HL-60/S4 treated with retinoic acid at 250 ng/mL for 4 days and 3 days (cell line): ENCODE measurements around the gene NOVA1.

Experiments
- in situ Hi-C: fragments of 300-500 bp; cut with MboI; formaldehyde crosslinking; loops from 2 replicates; pipeline ENCODE4 v1.7.0; 2022; ENCODE audit warnings: low sequenced_read_pairs

Gene NOVA1

GRCh38 chr14:26454105-26454504 lies 143.7 kb downstream of the NOVA1 start:
- in situ Hi-C loops, result no loop called here

- in situ Hi-C loops, result no loop called here
Observed at GRCh38 chr14:26448181-26448855, 149.5 kb downstream of the NOVA1 start.

GRCh38 chr14:26444822-26445221 lies 153.0 kb downstream of the NOVA1 start:
- in situ Hi-C loops, result no loop called here

DNA sequence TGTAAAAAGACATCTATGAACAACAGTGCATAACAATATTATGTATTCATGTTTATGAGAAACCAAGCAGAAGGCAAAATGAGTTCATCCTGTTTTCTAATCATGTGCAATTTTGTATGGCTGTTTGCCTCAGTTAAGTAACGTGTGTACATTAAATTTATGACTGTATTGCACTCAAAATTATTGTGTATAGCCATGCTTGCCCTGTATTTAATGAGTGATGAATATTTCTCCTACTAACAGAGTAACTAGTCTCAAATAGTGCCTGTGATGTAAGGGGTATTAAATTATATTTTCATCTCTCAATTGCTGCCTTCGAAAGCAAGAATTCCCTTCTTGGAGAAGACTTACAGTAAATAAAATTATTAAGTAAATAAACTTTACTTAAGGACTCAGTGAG lies 154.2 kb downstream of the NOVA1 start:
- in situ Hi-C loops, result no loop called here

DNA sequence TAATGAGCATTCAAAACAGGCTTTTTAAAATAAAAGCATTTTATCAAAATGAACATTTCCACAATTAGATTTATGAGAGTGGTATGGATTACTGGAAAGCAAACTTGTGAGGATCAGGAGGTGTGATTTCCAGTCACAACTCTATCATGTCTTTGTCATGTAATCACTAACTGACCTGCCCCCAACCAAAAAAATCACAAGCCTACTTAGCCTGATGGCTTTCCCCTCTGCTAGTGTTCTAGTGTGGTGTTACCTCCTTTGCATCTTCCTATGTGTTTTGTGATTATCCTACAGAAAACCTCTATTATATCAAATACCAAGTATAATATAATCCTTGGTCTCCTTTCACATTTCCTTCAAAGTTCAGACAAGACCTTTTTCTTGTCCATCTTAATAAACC lies 168.6 kb downstream of the NOVA1 start:
- in situ Hi-C loops, result no loop called here

- in situ Hi-C loops, result no loop called here
Observed at GRCh38 chr14:26427097-26427496, 170.7 kb downstream of the NOVA1 start.

GRCh38 chr14:26424537-26424936 lies 173.3 kb downstream of the NOVA1 start:
- in situ Hi-C loops, result no loop called here

DNA sequence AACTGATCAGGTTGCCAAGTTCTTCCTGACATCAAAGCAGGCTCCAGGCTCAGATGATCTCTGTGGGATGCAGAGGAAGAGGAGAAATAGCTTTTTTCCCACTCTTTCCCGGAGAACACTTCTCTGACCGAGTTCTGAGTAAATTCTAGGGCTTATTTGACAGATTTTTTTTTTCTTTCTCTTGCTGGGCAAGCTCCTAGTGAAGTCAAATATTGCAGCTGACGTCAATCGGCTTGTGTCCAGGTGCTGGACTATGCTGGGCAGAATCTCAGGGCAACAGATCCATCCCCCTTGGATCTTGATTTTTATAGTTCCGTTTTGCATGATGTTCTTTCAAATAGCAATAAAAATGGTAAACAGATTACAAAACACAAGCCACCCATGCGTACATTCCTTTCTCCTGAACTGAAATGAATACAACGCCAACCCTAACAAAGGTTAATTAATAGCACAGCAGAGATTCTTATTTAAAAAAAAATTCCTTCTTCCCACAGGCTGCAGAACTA lies 182.2 kb downstream of the NOVA1 start:
- in situ Hi-C loops, result no loop called here

DNA sequence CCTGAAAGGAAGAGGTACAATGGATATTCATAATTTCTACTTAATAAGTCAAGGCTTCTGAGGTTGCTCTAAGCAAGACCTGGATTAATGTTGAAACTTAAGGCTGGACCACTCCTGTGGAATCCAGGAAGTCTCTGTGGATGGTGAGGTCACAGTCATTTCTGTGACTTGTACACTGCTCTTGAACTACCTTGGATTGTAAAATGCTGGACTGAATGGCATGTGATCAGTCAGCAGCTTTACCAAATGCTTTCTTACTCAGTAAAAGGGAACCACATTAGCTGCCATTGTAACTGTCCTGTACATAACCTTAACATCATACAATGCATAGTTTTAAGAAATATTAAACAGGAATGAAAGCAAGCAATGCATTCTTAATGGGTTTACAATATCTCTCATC lies 182.9 kb downstream of the NOVA1 start:
- in situ Hi-C loops, result no loop called here

GRCh38 chr14:26414103-26414502 lies 183.7 kb downstream of the NOVA1 start:
- in situ Hi-C loops, result no loop called here

- in situ Hi-C loops, result no loop called here
Observed at GRCh38 chr14:26412421-26412820, 185.4 kb downstream of the NOVA1 start.

DNA sequence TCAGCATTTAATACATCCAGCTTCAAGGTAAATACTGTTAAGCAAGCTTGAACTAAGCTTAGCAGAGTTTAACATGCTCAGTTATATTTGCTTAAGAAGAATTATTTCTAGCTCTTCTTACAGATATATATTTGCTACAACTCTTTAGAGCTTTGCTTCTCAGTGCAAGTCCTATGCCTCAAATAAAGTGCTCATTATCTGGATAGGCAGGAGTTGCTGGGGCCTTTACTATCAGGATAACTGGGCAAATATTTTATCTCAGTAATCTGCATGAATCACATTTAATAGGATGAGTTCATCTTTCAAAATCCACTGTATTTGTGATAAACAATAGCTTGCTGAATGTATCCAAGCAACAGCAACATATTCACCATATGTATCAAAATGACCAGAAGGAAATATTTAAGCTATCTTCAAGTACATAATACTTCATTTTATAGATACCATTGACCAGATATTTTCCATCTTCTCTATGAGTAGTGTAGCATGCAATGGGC lies 187.6 kb downstream of the NOVA1 start:
- in situ Hi-C loops, result no loop called here

DNA sequence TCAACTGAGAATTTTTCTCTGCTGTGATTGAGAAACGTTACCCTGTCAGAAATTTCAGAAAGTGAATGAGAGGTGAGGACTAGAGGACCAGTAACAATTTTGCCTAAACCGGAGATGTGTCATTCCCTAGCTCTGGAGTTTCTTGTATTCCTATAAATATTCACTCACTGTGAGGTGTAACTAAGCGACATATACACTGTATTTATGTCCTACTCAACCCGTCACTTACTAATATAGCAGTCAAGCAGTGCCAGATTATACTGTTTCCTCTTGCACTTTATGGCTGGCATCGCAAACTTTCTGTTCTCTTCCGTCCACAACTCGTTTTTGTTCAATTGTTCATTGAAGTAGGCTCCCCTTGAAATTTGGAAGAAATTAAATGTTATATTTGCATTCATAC lies 192.9 kb downstream of the NOVA1 start:
- in situ Hi-C loops, result no loop called here

DNA sequence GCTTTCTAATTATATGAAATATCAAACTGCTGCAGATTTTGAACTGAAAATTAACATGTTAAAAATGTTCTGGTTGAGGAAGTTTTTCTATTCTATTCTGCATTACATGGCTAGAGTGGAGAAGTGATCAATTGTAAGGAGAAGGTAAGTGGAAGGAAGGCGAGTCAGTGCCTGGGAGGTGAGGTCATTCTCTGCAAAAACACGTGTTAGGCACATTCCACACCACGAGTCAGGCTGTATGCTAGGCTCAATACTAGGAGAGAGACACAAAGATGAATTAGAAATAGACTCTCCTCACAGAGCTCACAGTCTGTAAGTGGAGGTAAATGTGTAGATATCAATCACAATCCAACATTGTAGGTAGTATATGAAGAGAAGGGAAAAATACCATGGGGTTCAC lies 194.1 kb downstream of the NOVA1 start:
- in situ Hi-C loops, result no loop called here

- in situ Hi-C loops, result no loop called here
Observed at GRCh38 chr14:26402126-26402525, 195.7 kb downstream of the NOVA1 start.

- in situ Hi-C loops, result no loop called here
Observed at GRCh38 chr14:26401179-26401968, 196.5 kb downstream of the NOVA1 start.

DNA sequence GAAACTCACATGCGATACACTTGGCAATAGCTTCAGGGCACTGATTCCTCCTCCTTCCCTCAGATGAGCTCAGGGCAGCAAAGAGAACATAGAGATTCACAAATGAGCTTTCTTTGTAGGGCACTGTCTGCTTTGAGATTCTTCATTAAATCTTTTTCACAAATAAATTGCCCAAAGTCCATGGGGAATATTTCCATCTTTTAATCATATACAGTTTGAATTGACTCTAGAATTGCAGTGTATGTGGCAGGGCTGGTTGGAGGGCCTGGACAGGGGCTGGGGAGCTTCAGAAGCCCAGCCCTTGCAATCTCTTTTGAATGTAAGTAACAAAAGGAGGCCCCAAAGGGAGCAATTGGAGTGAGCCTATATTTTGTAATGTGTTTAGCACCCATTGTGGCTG lies 197.5 kb downstream of the NOVA1 start:
- in situ Hi-C loops, result no loop called here

DNA sequence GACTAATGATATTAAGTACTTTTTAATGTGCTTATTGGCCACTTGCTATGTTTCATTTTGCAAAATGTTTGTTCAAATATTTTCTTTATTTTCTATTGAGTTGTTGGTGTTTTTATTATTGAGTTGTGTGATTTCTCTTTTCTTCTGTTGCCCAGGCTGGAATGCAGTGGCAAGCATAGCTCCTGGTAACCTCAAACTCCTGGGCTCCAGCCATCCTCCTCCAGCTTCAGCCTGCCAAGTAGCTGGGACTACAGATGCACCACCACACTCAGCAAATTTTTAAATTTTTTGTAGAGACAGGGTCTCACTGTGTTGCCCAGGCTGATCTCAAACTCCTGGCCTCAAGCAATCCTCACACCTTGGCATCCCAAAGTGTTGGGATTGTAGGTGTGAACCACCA lies 199.2 kb downstream of the NOVA1 start:
- in situ Hi-C loops, result no loop called here
